ENCODE data around the gene SHCBP1. TPM values are rescaled to one million over a fixed set of nuclear protein-coding genes. Genes with fewer than 3 reads are reported as not detected.

SHCBP1 gene
- total RNA-seq, 1 donor from 2014 or later = 5.4 TPM

GRCh38 chr16:46569231-46569735, 51.9 kb downstream of the SHCBP1 start:
- H3K4me1 Mint-ChIP-seq (ENCODE audit: unreplicated experiment) = no peaks in the 10 kb centered on the region
- H3K9me3 Mint-ChIP-seq (ENCODE audit: unreplicated experiment) = peaks cover 6% of the 10 kb centered on the region
- H3K27ac Mint-ChIP-seq (ENCODE audit: unreplicated experiment) = no peak overlapping the region
- no peaks in the 10 kb centered on the region for H3K36me3 Mint-ChIP-seq (ENCODE audit: low read depth, unreplicated experiment)
- H3K4me3 Mint-ChIP-seq (ENCODE audit: unreplicated experiment) = no peak overlapping the region
- DNase-seq (ENCODE audit: low spot score) = no peak
- peaks cover 3% of the 10 kb centered on the region for H3K27me3 Mint-ChIP-seq (ENCODE audit: unreplicated experiment)
- TF ChIP-seq CTCF (IDR thresholded peaks at IDR 0.05; ENCODE audit: unreplicated experiment) = no peak

GRCh38 chr16:46568472-46569230, 52.5 kb downstream of the SHCBP1 start:
- peaks cover 3% of the 10 kb centered on the region for H3K27me3 Mint-ChIP-seq (ENCODE audit: unreplicated experiment)
- no peak for DNase-seq (ENCODE audit: low spot score)
- TF ChIP-seq CTCF (IDR thresholded peaks at IDR 0.05; ENCODE audit: unreplicated experiment) = no peak
- no peak overlapping the region for H3K27ac Mint-ChIP-seq (ENCODE audit: unreplicated experiment)
- H3K4me3 Mint-ChIP-seq (ENCODE audit: unreplicated experiment) = no peak overlapping the region
- no peaks in the 10 kb centered on the region for H3K36me3 Mint-ChIP-seq (ENCODE audit: low read depth, unreplicated experiment)
- H3K4me1 Mint-ChIP-seq (ENCODE audit: unreplicated experiment) = no peaks in the 10 kb centered on the region
- H3K9me3 Mint-ChIP-seq (ENCODE audit: unreplicated experiment) = peaks cover 6% of the 10 kb centered on the region

- H3K9me3 Mint-ChIP-seq (ENCODE audit: unreplicated experiment) = no peaks in the 10 kb centered on the region
- no peak overlapping the region for H3K27ac Mint-ChIP-seq (ENCODE audit: unreplicated experiment)
Observed at GRCh38 chr16:46562979-46563378, 58.2 kb downstream of the SHCBP1 start.

GRCh38 chr16:46558018-46558417, 63.2 kb downstream of the SHCBP1 start:
- Mint-ChIP-seq H3K27ac (ENCODE audit: unreplicated experiment) (no peak overlapping the region), H3K9me3 (ENCODE audit: unreplicated experiment) (peaks cover 4% of the 10 kb centered on the region), H3K4me1 (ENCODE audit: unreplicated experiment) (peaks cover 9% of the 10 kb centered on the region), H3K36me3 (ENCODE audit: low read depth, unreplicated experiment) (no peaks in the 10 kb centered on the region), H3K4me3 (ENCODE audit: unreplicated experiment) (no peak overlapping the region), H3K27me3 (ENCODE audit: unreplicated experiment) (peaks cover 3% of the 10 kb centered on the region)
- no peak for DNase-seq (ENCODE audit: low spot score)
- no peak for TF ChIP-seq CTCF (IDR thresholded peaks at IDR 0.05; ENCODE audit: unreplicated experiment)

More at GRCh38 chr16:46562979-46563378, 58.2 kb downstream of the SHCBP1 start:
- peaks cover under 1% of the 10 kb centered on the region for H3K4me1 Mint-ChIP-seq (ENCODE audit: unreplicated experiment)
- no peak for DNase-seq (ENCODE audit: low spot score)
- TF ChIP-seq CTCF (IDR thresholded peaks at IDR 0.05; ENCODE audit: unreplicated experiment) = no peak
- no peak overlapping the region for H3K4me3 Mint-ChIP-seq (ENCODE audit: unreplicated experiment)
- no peaks in the 10 kb centered on the region for H3K27me3 Mint-ChIP-seq (ENCODE audit: unreplicated experiment)
- no peaks in the 10 kb centered on the region for H3K36me3 Mint-ChIP-seq (ENCODE audit: low read depth, unreplicated experiment)

- TF ChIP-seq CTCF (IDR thresholded peaks at IDR 0.05; ENCODE audit: unreplicated experiment) = no peak
- H3K9me3 Mint-ChIP-seq (ENCODE audit: unreplicated experiment) = peaks cover 4% of the 10 kb centered on the region
- H3K27ac Mint-ChIP-seq (ENCODE audit: unreplicated experiment) = no peak overlapping the region
- DNase-seq (ENCODE audit: low spot score) = no peak
- peaks cover 9% of the 10 kb centered on the region for H3K4me1 Mint-ChIP-seq (ENCODE audit: unreplicated experiment)
- H3K27me3 Mint-ChIP-seq (ENCODE audit: unreplicated experiment) = peaks cover 3% of the 10 kb centered on the region
- H3K4me3 Mint-ChIP-seq (ENCODE audit: unreplicated experiment) = no peak overlapping the region
- H3K36me3 Mint-ChIP-seq (ENCODE audit: low read depth, unreplicated experiment) = no peaks in the 10 kb centered on the region
Observed at GRCh38 chr16:46555951-46556350, 65.2 kb downstream of the SHCBP1 start.

Measured in endothelial cell (in vitro differentiated cells).